H1 (cell line): ENCODE data around the gene CRABP2. TPM values are rescaled to one million over a fixed set of nuclear protein-coding genes. Genes with fewer than 3 reads are reported as not detected.

Source experiments
- BRCA1 ChIP-seq: IDR thresholded peaks from 2 replicates; pipeline ENCODE4 v1.6.1; 2012; ENCODE audit warnings: low read depth, low read length, improper control_type of control experiment
- YY1 ChIP-seq: IDR thresholded peaks from 2 replicates; pipeline ENCODE4 v1.6.1; 2011; ENCODE audit warnings: low read depth, mild to moderate bottlenecking, low read length
- polyA plus RNA-seq, 7 experiments: library from polyadenylated mRNA; depleted of rRNA in 3 of 7; stranded (reverse) in 5 of 7; unstranded in 2 of 7; fragments of >200 nt in 5 of 7; fragments of 200-250 nt in 2 of 7; gene quantifications; 1 replicate in 5 of 7; 2 replicates in 1 of 7; 4 replicates in 1 of 7; pipeline versions ENCODE4 v1.2.1 to v1.2.3, GENCODE V29; 2011 to 2013; ENCODE audit warnings: missing spikeins in 2 of 7, mixed read lengths in 2 of 7
- total RNA-seq: library from RNA; stranded (reverse); fragmentation: NEBNext Ultra II Directional; extraction: Animal tissue kit (Norgen Biotek cat#: 25700); gene quantifications from 2 replicates; pipeline ENCODE4 v1.2.1, GENCODE V29; 2021

Gene CRABP2
- total and polyA plus RNA-seq, 2 of the 8 experiments (the other 6 are each of a cell fraction or from before 2014, with no cell fraction given) = 69.2 to 119 TPM

DNA sequence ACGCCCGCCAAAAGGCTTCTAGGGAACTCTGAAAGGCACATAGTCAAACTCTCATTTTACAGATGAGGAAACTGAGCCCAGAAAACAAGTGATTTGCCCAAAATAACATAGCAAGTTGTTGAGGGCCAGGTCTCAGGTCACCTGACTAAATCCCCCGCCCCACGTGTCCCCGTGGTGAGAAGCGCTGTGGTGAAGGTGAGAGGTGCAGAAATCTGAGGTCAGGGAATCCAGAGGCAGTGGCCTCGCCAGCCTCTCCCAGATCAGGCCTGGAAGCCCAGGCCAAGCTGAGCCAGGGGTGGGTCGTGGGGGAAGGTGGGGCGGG, 41.0 kb upstream of the CRABP2 start (continued):
- TF ChIP-seq YY1 = no peak
- no peak for TF ChIP-seq BRCA1
- TF ChIP-seq, all 59 proteins: peak for 3
